Limb (tissue), 2 donors: ENCODE data around the gene RUNX1.

Experiments used
- DNase-seq, 2 donors: peaks; one replicate each; pipeline ENCODE4 v3.0.0-alpha.2; 2016; ENCODE audit errors: extremely low spot score in 2 of 2

RUNX1 gene

DNA sequence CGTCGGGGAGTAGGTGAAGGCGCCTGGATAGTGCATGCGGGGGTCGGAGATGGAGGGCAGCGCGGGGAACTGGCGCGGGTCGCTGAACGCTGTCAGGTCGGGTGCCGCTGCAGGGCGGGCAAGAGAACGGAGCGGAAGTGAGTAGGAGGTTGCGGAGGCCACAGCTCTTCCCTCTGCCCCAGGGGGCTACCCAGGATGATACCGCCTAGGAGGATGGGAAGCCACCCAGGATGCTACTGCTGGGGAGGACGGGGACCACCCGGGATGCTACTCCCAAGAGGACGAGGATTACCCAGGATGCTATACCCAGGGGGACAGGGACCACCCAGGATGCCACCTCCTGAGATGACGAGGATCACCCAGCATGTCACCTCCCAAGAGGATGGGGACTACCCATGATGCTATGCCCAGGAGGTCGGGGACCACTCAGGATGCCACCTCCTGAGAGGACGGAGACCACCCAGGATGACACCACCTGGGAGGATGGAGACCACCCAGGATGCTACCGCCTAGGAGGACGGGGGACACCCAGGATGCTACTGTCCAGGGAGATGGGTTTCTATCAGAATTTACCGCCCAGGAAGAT lies 256.5 kb downstream of the RUNX1 start:
- DNase-seq, result no peak

DNA sequence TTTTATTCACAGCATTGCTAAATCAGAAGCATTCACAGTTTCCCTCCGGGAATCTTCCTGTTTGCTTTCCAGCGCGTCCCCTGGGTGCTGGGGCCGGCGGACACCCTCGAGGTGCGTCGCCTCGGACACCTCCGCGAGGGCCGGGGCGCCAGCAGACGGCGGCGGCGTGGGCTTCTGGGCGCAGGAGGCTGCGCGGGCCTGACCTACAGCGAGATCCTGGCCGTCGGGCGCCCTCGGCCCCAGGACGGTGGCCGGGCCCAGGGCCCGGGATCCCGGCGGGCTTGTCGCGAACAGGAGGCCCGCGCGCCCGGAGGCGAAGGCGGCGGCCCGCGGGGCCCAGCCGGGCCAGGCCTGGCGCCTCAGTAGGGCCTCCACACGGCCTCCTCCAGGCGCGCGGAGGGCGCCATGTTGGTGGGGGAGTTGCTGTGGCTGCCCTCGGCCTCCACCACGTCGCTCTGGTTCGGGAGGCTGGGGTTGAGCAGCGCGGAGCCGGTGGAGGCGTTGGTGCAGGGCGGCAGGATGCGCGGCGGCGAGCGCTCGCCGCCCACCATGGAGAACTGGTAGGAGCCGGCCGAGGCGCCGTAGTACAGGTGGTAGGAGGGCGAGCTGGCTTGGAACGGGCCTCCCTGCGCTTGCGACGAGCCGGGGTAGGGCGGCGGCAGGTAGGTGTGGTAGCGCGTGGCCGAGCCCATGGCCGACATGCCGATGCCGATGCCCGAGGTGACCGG lies 257.2 kb downstream of the RUNX1 start:
- no peak for DNase-seq

DNA sequence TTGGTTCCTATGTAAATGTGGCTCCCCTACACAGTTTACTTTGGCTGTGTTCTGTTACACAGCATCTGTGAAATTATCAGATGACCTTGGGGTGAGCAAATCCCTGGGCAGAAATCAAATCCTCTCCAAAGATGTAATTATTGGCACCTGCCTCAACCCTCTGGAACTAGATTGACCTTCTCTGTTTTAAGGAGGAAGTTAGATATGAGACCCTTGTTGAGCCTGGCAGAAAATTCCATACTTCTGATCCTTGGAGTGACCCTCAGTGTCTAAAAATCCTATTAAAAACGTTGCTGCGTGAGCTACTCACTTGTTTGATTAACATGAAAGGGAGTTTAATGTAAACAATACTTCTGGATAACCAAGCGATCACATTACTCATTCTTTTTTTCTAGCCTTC lies 258.3 kb downstream of the RUNX1 start:
- DNase-seq, result no peak

DNA sequence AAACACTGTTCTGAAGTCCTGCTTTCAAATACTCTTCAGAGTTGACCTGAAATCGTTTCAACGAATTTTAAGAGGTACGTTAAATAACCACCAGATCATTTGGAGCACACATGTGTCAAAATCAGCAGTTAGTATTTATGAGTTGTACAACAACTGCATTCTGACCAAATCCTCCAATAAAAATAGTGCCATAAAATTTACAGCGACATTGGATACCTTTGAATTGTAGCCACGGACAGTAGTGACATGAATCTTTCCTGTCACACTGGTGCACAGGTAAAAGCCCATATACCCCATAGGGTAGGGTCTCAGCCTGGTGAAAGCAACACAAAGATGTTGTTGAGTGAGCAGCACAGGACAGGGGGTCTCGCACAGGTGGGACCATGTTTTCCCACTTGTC lies 258.8 kb downstream of the RUNX1 start:
- no peak for DNase-seq

DNA sequence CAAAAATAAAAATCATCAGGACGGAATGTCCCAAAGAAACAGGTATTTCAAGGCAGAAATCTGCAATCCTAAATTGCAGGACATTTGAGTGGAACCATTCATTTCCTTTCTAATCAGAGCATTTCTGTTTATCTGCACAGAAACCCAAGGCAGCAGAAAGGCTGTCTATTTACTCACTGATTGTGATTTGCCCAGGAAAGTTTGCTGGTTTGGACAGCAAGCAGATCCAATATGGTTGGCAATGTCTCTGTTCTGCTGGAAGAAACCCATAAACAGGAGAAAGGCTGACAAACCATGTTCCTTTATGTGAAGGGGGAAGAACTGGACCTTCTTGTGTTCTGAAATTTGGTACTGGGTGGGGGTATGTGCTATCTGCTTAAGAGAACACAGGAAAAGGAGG lies 260.2 kb downstream of the RUNX1 start:
- DNase-seq, result no peak

DNA sequence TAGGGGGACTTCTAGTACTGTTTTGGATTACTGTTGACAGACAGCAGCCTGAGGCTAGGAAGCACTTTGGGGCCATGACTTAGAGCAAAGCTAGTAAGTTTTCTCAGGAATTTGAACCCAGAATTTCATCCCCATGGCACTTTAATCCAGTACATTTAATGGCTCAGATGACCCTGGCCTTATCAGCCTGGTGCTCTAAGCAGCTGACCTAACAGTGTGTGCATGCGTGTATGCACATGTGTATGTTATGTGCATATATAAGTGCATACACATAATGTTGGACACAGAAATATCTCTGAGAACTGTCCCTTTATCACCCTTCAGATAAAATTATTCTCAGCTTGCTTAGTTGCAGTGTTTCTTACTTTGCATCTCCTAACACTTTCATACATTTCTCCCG lies 265.3 kb downstream of the RUNX1 start:
- DNase-seq, result no peak

DNA sequence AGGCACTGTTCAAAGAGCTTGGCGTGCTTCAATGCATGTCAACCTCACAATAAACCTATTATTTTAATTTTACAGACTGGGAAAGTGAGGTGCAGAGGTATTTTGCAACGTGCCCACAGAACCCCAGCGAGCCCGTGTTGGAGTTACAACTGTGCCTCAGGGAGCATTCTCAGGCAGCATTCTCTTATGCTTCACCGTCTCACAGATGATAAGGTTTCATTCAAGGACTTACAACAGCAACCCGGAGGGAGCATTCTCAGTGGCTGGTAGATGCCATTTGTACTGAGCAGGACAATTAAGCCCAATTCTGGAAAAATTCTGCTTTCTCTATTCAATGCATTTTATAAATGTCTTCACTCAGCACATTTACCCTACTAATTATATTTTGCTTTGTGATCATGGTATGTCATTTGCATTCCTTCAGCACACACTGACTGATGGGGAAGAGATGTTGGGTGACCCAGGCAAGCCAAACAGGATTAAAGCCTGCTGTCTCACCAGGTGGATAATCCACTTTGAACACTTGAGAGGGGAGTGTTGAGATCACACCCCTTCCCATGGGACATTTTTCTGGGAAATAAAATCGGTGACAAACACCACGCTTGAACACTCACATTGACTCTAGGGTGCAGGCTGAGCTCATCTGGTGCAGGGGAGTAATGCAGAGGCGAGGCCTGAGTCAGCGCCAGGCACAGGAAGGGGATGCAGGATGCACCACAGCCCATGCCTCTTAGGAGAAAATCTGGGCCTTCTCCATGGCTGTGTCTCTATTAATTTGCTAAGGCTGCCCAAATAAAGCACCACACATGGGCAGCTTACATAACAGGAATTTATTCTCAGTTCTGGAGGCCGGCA lies 266.4 kb downstream of the RUNX1 start:
- DNase-seq, result no peak

DNA sequence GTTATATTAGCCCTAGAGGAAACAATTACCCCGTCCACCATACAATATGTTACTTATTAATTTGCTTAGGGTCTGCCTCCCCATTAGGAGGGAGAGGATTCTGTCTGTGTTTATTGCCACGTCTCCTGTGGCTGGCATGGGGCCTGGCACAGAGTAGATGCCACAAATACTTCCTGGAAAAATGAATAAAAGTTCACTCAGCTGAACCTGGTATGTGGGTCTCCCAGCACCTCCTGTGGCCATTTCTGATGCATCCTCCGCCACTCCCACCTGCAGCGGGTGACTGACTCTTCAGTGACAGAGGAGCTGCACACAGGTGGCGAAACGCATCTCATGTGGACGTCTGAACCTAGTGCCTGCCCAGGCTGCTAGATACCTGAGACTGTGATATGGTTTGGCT lies 267.6 kb downstream of the RUNX1 start:
- DNase-seq, result no peak

DNA sequence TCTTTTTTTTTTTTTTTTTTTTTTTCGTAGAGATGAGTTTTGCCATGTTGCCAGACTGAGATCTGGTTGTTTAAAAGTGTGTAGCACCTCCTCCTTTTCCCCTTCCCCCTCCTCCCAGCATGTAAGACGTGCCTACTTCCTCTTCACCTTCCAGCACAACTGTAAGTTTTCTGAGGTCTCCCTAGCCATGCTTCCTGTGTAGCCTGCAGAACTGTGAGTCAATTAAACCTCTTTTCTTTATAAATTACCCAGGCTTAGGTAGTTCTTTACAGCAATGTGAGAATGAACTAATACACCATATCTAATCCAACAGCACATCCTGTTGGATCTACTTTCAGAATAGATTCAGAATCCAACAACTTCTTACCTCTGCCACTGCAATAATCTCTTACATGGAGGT lies 269.2 kb downstream of the RUNX1 start:
- DNase-seq, result no peak

DNA sequence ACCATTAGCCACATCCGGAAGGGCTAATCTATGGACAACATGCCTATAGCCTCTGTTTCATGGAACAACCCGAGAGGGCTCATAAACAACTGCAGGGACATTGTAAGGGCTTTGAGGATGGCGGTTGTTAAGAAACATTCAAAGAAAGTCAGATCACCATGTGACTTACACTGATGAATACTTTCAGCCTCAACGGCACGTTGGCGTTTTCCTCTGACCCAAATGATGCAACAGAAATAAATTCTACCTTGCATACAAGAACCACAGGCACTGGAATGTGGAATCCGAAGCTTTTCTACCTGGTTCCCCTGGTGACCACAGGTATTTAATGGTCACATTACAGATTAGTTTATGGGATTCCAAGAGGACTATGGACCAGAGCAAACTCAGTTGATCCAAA lies 273.3 kb downstream of the RUNX1 start:
- DNase-seq, result no peak

DNA sequence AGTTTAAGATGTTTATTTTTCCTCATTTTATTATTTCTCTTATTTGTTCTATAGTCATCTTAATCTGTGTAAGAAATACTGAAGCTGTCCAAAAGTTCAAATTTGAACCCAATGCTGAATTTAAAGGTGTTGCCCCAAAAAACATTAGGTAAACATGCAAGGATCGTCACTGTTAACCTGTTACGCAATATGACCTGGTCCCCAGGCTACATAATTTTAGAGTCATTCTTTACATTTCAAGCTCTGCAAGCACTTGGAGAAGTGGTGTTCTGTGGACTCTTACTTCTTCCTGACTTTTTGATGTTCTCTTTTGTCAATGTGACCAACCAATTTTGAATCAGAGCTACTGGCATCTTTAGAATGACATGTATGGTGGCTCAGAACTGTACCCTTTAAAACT lies 274.4 kb downstream of the RUNX1 start:
- DNase-seq, result no peak

DNA sequence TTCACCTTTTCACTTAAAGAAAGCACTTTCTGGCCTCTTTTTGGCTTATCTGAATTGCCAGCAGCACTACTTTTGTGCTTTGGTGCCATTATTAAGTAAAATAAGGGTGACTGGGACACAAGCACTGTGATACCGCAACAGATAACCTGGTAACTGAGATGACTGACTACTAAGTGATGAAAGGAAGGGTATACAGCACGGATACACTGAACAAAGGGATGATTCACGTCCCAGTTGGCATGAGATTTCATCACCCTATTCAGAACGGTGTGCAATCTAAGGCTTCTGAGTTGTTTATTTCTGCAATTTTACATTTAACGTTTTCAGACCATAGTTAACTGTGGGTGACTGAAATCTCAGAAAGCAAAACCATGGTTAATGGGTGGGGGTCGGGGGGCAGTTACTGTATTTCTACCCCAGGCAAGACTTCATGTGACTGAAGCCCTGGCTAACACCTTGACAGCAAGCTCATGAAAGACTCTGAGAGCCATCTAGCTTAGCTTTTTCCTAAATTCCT lies 277.5 kb downstream of the RUNX1 start:
- DNase-seq, result no peak

DNA sequence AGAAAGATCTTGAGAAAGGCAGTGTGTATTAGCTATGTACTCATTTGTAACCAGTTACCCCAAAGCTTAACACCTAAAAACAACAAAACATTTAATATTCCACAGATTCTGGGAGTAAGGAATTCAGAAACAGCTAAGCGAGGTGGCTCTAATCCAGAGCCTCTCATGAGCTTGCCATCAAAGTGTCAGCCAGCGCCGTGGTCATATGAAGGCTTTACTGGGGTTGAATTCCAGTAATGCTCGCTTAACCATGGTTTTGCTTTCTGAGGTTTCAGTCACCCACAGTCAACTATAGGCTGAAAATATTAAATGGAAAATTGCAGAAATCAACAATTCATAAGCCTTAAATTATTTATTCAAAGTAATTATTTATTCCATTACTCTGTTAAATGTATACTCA lies 278.5 kb downstream of the RUNX1 start:
- DNase-seq, result no peak

DNA sequence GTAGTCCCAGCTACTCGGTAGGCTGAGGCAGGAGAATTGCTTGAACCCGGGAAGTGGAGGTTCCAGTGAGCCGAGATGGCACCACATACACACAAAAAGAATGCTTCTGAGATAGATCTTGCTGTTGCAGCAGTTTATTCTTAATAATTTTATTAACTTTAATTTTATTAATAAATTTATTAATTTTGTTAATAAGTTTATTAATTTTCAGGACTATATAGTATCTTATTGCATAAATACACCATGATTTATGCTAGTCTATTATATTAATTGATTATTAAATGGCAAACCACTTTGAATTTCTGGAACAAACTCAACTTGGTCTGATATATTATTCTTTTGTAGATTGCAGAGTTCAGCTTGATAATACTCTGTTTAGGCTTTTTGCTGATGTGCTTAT lies 280.8 kb downstream of the RUNX1 start:
- no peak for DNase-seq

DNA sequence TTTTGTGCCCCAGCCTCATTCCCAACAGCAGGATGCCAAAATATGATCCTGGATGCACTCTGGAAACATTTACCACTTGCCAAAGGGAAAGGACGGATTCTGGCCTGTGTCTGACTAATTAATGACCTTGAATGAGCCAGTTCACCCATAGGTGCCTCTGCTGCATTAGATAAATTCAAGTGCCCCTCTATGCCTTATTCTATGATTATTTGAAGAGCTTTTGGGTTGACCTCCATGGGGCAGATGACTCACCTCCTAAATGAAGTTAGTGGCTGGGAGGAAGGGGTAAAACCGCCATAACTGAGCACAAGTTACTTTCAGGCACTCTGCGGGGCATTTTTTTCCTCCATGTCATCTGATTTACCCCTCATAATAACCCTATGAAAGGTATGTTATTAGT lies 282.2 kb downstream of the RUNX1 start:
- no peak for DNase-seq

DNA sequence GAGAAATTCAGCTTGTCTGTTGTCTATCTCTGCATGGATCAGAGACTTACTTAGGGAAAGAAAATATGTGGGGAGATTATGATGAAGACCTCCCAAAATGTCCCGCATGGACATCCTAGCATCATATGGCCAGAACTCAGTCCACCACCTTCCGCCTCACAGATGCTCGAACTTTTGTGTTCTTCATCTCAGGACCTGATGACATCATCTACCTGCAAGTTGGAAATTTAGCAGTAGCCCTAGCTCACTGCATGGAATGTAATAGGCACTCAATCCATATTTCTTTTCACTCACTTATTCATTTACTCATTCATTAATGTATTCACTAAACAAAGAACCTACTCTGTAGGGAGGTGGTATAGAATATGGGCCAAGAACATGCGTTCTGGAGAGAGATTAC lies 283.5 kb downstream of the RUNX1 start:
- DNase-seq, result no peak

DNA sequence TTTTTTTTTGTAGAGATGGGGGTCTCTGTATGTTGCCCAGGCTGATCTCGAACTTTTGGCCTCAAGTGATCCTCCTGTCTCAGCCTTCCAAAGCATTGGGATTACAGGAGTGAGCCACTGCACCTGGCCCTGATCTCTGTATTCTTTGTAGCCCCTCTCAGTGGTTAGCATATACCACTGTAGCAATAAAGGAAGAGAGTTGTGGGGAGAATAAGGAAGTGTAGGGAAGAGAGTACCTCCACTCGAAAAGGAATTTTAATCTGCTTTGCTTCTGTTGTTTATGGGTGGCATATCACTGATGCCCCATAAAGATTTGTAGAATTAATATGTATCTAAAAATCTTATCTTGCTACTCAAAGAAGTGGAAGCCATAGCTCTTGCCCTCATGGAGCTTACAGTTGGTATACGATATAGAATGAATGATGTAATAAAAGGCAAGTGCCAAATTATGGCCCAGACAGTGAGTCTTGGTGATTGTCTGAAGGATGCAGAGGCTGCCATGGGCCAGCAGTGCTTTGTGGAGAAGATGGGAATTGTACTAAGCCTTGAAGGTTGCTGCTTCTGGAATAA lies 284.3 kb downstream of the RUNX1 start:
- no peak for DNase-seq

DNA sequence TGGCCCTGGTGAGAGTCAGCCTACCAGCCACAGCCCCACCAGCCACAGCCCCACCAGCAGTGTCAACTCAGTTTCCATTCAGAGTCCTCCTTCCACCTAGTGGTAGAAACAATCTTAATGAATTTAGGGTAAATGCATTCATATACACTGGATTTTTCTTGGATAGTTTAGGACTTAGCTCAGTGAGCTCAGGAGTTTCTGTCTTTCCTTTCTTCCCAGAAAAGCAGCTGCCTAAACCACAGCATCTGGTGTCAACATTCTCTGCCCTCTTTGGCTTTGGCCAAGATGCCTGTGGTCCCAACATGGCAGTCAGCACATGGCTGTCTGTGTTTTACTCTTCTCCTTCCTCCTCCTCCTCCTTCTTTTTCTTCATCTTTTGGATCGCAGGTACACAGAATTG lies 286.3 kb downstream of the RUNX1 start:
- no peak for DNase-seq

DNA sequence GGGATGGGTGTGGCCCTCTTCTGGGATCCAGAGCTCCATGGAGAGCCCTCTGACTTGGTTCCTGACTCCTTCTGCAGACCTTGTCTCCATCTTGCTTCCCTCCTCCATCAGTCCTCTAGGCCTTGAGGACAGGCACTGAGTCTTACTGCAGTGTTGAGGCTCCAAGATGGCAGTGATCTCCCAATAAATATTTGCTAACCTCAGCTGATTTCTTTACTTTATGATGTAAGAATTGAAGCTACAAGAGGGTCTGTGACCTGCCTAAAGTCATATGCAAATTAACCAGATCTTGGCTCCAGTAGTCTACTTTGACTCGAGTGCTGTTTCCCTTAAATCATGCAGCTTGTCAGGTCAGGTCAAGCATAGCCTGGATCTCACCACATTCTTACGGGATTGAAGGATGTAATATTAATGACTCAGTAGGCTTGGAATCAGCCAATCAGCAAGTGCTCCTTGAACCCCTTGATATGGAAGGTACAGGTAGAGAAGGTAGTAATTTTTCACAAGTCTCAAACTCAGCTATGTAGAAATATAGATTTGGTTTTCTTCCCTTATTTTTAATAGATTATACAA lies 287.3 kb downstream of the RUNX1 start:
- DNase-seq, result no peak

DNA sequence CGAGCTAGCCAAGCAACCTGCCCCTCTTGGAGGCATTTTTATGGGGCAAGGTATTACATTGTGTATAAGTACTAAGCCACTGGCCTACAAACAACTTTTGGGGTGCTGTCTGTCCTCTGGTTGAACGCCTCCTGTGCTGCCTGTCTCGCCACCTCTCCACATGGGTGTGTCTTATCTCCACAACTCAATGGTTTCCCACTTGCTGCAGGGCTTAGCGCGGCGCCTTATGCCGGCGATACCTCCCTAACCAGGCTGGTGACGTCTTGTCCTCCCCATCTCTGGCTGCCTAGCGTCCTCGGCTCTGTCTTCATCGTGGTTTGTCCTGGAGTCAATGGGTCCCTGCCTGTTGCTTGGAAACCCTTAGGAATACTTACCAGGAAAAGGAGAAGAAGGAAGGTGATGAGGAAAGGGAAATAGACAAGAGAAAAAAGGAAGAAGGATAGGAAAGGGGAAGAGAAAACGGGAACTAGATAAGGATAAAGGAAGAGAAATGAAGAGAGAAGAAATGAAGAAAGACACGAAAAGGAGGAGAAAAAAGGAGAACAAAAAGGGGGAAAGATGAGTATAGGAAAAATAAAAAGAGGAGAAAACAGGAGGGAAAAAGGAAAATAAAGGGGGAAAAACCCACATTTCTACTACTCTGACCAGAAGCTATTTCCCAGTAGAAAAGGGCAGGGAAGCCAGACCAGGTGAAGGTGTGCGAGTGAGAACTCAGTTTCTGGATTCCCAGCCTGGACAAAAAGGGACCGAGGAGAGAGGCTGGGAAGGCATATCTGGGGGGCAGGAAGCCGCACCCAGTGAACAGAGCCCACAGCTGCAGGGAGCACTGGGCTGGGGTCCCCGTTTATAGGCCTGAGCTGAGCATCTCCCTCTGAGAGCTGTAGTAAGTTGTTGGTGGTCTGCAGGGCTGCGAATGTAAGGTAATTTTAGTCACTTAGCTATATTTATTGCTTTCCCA lies 294.1 kb downstream of the RUNX1 start:
- DNase-seq, result no peak

DNA sequence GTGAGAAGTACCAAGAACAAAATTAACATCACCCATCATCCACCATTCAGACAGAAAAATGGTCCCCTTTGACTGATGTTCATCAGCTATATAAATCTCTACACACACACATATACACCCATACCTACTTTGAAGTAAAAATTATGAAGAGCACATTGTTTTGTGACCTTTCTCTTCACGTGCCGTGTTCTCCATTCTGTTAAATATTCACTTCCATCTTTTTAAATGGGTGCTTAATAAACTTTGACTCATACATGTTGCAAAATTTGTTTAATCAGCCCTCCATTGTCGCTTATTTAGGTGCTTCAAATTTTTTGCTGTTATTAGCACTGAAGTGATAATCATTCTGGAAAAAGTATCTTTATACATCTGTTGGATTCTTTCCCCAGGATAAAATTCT lies 300.2 kb downstream of the RUNX1 start:
- no peak for DNase-seq
